Measurements from ENCODE around the gene PRRC2B. TPM values are rescaled to one million over a fixed set of nuclear protein-coding genes. Genes with fewer than 3 reads are reported as not detected.
"Not testable (repeated sequence)": the region's sequence is repeated elsewhere in the genome, so short reads cannot be mapped to it uniquely, and the experiment has no call there.

Gene PRRC2B
- total RNA-seq, 1 donor from 2014 or later, result 124 TPM

DNA sequence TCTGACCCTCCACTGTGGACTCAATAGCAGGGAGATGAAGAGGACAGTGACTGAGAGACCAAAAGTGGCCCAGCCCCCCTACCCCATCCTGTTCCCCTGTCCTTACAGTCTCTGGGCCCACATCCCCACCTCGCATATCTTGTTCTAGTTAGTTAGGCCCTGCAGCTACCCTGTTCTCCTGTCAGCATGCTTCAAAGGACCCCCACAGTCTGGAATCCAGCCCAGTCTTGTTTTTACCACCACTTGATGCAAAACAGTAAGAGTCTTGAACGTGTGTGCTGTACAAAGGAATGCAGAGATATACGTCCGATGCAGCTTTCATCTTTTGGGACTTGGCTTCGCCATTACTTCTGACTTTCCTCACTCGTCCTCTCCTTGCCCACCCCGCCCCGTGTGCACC is 96.6 kb downstream of the PRRC2B start:
- intact Hi-C loops (cut with DNase I), result no loop called here
- ATAC-seq (ENCODE audit: poor library complexity) (no peak), DNase-seq (no peak)

DNA sequence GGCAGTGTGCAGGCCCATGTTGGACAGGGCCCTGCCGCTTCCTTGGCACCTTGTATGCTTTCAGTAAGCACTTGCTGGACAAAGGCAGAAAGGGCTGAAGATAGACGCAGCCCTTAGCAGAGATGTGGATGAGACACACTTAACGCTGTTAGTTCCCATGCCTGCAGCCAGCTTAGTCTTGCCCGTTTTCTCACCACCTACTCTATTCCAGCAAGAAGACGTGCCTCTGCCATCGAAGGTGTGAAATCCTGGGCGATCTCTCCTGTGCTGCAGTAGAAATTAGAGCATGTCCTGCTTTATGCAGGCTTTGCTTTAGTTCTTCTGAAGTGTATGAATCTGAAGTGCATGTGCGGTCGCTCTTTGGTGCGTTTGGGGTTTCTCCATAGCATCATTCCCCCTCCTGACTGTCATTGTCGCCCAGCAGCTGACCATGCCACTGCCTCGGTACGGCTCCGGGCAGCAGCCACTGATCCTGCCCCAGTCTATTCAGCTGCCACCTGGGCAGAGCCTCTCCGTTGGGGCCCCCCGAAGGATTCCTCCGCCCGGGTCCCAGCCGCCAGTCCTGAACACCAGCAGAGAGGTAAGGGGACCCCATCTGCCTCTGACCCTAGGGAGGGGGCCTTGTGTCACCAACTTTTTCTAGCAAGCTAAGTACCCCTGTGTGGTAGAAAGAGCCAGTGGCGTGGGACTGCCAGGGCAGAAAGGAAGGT is 97.3 kb downstream of the PRRC2B start:
- DNase-seq, result no peak
- intact Hi-C loops (cut with DNase I), result no loop called here
- no peak for ATAC-seq (ENCODE audit: poor library complexity)

DNA sequence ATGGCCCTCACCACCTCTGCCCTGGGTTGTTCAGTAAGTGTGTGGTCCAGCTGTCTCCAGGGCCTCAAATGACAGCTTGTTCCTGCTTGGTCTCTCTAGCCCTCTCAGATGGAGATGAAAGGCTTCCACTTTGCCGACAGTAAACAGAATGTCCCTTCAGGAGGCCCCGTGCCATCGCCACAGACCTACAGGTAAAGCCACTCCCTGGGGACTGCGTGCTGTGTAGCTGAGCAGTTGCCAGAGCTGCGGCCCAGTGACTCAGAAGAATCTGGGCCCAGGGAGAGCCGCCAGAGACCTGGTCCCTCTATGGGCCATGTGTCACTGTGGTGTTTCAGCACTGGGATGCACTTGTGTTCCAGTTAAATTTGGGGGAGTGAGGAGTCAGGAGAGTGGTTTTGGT is 98.2 kb downstream of the PRRC2B start:
- intact Hi-C loops (cut with DNase I), result no loop called here
- ATAC-seq (ENCODE audit: poor library complexity), result no peak
- no peak for DNase-seq

DNA sequence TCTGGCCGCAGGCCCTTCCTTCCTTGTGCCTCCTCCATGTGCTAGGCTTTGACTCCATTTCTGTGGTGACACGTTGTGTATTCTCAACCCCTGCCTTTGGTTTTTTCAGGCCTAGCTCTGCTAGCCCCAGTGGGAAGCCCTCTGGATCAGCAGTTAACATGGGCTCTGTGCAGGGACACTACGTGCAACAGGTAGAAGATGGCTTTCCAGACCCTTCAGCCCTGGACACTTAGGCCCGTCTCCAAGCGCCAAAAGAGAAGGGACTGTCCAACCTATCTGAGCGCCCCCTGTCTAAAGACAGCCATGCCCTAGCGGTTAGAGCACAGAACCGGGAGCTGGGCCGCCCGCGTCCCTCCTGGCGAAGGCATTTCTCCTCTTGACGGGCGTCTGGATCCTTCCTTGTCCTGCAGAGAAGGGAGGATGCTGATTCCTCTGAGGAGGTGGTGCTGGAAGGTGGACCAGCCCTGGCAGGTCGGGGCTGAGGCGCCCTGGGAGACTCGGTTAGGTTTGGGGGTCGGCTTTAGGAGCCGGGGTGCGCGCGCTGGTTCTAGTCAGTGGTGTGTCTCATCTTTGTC is 100.5 kb downstream of the PRRC2B start:
- DNase-seq, result no peak
- intact Hi-C loops (cut with DNase I), result no loop called here
- no peak for ATAC-seq (ENCODE audit: poor library complexity)

DNA sequence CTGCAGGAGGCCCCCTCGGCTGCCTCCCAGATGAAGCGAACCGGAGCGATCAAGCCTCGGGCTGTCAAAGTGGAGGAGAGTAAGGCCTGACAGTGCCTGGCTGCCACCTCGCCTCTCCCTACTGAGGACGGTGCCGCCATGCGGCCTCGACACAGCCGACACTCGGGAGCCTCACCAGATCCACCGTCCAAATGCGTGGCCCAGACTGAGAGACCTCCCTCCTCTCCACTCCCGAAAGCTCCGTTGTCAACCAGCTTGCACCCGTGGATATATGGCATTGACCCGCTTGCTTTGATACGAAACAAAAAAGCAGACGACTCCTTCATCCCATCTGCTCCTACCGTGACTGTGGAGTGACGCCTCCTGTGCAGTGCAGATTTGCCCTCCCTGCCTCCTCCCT is 101.9 kb downstream of the PRRC2B start:
- ATAC-seq (ENCODE audit: poor library complexity) (no peak), DNase-seq (no peak)
- intact Hi-C loops (cut with DNase I), result no loop called here

DNA sequence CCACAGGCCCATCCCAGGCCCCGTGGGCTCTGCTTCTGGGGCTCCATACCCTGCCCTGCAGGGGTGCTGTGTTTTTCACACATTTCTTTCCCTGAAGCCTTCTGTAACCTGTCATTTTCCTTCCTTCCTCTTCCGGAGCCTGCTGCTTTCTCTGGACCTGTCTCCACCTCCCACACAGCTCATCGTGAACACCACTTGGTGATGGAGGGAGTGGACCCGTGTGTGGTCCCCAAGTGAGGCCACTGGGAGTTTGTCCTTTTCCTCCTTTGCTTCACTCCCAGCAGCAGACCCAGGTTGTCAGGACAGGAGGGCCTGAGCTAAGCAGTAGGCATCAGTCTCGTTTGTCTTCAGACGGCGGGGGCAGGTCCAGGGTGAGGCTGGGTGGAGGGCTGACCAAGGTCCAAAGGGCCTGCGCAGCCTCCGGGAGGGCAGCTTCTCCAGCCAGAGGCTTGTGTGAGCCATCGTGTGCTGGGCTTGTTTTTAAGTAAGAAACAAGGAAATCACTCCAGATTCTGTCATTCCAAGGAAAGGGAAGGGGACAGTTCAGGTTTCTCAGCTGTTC is 103.0 kb downstream of the PRRC2B start:
- intact Hi-C loops (cut with DNase I), result no loop called here
- ATAC-seq (ENCODE audit: poor library complexity) (no peak), DNase-seq (no peak)

DNA sequence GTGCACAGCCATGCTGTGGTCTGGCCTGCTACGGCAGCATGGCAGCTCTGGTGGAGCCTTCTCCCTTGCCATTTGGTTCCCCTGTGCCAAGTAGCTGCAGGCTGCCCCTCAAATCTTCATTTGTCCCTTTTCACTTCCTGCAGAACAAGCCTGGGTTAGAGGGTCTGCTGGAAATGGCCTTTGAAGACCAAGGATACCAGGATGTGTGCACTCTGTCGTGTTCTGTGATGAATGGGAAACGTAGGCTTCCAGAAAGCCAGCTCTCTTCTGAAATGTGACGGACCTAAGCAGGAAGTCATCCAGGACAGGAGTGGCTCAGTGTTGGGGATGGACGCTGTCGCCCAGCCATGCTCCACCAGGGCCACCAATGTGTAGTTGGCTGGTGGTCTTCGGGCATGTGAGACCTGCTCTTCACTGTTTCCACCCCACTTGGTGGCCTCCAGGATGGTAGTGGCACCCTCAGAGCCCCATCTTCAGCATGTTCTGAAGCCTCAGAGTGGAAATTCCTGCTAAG is 105.4 kb downstream of the PRRC2B start:
- ATAC-seq (ENCODE audit: poor library complexity) (no peak), DNase-seq (no peak)
- intact Hi-C loops (cut with DNase I), result no loop called here

DNA sequence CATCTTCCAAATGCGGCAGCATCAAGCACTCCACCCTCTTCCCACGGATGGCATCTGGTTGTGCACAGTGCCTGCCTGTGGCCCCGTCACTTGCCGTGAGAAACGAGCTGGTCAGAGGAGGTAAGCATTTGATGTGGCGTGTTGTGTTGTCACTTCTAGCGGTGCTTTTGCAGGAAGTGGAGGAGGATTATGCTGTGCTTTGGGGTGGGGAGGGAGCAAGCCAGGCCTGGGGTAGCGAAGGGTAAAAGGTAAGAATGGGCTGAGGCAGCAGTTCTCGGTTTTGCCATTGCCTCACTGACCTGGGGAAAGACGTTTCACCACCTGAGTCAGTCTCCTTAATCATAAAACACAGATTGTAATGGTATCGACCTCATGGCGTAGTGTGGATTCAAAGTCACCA is 106.5 kb downstream of the PRRC2B start:
- intact Hi-C loops (cut with DNase I), result no loop called here
- DNase-seq, result no peak
- no peak for ATAC-seq (ENCODE audit: poor library complexity)

DNA sequence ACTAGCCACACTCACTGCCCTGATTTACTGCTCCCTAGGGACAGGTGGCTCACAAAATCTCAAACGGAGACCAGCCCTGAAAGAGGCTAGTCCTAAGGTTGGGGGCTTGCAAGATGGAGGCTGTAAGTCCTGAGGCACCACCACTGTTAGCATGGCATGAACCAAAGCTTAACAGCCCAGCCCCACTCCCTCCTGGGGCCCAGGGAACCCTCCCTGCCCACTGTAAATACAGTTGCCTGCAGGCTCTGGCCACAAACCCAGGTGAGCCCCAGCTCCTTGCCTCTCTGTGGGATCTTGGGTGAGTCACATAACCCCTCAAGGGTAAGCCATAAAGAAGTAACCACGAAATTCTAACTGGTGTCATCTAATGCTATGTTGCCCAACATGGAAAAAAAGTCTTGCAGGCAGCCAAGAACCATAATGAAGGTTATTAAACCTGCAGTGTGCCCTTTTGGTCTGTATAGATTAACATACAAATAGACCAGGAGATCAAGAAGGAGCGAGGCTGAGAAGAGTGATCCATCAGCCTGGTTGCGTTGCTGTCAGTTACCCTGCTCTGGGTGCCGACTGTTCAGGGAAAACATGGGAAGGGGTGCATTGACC is 107.2 kb downstream of the PRRC2B start:
- ATAC-seq (ENCODE audit: poor library complexity), result no peak

DNA sequence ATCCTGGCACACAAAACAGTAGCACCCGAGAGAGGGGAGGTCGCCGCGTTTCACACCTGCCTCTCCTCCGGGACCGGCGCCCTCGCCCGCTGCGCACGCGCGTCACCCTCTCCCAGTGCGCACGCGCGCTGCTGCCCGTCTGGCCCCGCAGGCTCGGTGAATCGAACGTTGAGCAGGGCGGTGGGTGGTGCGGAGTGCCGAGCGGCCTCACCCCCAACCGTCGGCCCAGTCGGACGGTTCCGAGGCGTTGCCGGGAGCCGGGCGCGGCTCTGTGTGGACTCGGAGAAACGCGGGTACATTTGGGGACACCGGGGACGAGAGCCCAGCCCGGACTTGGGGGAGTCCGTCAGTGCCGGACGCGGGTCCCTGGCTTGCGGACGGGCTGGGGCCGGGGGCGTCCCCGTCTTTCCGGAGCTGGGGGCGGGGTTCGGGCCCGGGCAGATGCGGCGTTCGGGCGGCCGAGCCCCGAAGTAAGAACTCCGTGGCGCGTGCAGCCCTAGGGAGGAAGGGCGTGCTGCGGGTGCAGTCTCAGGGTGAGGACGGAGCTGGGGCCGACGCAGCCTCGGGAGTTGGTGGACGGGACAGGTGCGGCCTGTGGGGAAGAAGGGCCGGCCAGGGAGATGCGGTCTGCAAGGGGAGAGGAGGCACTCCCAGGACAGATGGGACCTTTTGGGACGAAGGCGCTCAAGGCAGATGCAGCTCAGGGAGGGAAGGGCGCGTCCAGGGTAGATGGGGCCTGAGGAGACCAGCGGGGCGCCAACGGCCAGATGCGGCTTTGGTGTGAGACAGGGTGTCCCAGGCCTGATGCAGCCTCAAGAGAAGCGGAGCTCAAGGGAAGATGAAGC is 109.1 kb downstream of the PRRC2B start, which contains the start of gene POMT1:
TSS of gene POMT1 (plus strand) at position 138 of the 845 bp plus-strand sequence. CDS start 1,301 bp downstream, outside the sequence.
- DNase-seq (peak; percentile 93), ATAC-seq (ENCODE audit: poor library complexity) (peak; percentile 97)
- intact Hi-C loops (cut with DNase I), result no loop called here

More for the DNA sequence above, 107.2 kb downstream of the PRRC2B start:
- no peak for DNase-seq
- intact Hi-C loops (cut with DNase I), result no loop called here

DNA sequence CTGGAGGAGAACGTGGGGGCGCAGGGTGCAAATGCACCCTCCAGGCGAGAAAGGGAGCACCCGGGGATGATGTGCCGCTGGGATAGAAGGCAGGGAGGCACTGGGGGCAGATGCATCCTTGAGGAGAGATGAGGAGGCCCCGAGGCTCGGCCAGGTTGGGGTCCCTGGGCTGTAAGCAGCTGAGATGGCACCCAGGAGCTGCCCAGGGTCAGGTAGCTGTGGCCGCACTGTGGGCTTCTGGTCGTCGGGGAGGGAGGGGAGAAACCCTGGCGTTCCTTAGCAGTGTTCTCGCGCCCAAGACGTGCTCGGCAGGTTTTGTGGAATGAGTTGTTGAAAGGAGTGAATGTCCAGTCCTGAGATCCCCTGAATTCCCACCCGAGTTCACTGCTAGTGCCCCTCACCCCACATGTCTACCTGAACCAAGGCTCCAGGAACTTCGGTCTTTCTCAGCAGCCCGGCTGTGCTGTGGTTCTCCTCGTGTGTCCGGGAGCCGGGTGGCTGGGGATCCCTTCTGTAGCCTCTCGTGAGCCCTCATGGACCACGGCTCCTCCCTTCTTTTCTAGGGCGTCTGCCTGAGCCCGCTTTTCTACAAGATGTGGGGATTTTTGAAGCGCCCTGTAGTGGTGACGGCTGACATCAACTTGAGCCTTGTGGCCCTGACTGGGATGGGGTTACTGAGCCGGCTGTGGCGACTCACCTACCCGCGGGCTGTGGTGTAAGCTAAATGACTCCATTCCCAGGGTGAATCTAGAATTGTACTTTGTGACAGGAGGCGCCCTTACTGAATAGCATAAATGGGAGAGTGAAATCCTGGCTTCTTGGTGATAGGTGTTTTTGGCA is 110.0 kb downstream of the PRRC2B start:
- intact Hi-C loops (cut with DNase I), result no loop called here
- DNase-seq, result no peak
- no peak for ATAC-seq (ENCODE audit: poor library complexity)

DNA sequence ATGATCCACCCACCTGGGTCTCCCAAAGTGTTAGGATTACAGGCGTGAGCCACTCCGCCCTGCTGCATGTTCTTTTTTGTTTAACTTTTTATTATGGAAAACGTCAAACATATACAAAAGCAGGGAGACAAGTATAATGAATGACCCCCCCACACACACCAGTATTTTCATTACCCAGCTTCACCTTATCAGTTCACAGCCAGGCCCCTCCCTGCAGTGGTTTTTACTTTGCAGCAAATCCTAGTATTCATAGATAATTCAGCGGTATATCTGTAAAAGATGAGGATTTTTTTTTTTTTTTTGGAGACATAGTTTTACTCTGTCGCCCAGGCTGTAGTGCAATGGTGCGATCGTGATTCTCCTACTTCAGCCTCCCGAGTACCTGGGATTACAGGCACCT is 111.1 kb downstream of the PRRC2B start:
- intact Hi-C loops (cut with DNase I), result no loop called here
- DNase-seq, result no peak

DNA sequence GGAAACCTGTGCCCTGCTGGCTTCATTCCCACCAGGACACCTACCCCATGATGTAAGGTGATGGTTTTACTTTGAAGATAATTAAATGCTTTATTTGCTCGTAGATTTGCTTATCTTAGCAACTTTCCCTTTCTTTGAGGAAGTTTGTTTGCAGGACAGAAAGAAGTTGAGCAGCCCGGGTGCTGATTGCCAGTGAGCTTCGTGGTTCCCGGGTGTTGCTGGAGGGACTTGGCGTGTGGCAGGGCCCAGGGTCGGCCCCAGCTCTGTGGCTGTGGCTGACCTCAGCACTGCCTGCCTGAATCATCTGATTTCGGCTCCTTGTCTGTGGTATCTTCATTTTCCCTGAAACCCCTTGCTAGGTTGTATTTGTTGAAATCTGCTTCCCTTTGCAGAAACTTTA is 117.5 kb downstream of the PRRC2B start:
- ATAC-seq (ENCODE audit: poor library complexity) (no peak), DNase-seq (no peak)
- intact Hi-C loops (cut with DNase I), result no loop called here

More for the DNA sequence above, 111.1 kb downstream of the PRRC2B start:
- ATAC-seq (ENCODE audit: poor library complexity), result no peak

DNA sequence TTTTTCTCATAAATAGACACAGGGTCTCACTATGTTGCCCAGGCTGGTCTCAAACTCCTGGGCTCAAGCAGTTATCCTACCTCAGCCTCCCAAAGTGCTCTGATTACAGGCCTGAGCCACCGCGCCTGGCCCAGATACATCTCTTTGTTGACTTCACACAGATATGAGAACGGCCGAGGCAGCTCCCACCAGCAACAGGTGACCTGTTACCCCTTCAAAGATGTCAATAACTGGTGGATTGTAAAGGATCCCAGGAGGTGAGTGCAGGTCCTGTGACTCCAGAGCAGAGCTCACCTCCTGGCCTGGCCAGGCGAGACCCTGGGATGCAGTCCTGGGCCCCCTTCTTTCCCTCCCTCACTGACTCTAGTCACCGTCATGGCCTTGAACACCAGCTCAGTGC is 118.0 kb downstream of the PRRC2B start:
- ATAC-seq (ENCODE audit: poor library complexity), result no peak
- intact Hi-C loops (cut with DNase I), result no loop called here

DNA sequence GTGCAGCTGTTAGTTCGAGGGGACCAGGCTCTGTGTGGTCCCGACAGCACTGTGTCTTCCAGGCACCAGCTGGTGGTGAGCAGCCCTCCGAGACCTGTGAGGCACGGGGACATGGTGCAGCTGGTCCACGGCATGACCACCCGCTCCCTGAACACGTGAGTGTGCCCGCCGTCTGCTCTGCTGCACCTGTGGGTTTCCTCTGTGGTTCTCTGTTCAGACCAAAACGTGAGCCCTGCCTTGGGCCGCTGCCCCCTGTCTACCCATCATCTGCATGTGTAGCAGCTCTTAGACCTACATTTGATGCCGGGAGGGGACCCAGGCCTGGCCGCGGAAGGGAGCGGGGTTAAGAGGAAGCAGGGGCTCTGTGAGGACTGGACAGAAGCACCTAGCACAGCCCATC is 119.3 kb downstream of the PRRC2B start:
- ATAC-seq (ENCODE audit: poor library complexity), result no peak
- no peak for DNase-seq
- intact Hi-C loops (cut with DNase I), result no loop called here

More for the DNA sequence above, 118.0 kb downstream of the PRRC2B start:
- DNase-seq, result no peak

DNA sequence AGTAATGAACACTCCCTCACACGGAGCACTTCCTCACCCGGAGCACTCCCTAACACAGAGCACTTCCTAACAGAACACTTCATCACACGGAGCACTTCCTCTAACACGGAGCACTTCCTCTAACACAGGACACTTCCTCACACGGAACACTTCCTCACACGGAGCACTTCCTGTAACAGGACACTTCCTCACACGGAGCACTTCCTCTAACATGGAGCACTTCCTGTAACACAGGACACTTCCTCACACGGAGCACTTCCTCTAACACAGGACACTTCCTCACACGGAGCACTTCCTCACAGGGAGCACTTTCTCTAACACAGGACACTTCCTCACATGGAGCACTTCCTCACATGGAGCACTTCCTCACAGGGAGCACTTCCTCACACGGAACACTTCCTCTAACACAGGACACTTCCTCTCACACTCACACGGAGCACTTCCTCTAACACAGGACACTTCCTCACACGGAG is 121.7 kb downstream of the PRRC2B start:
- intact Hi-C loops (cut with DNase I); DNase-seq; ATAC-seq (ENCODE audit: poor library complexity): not testable (repeated sequence)

DNA sequence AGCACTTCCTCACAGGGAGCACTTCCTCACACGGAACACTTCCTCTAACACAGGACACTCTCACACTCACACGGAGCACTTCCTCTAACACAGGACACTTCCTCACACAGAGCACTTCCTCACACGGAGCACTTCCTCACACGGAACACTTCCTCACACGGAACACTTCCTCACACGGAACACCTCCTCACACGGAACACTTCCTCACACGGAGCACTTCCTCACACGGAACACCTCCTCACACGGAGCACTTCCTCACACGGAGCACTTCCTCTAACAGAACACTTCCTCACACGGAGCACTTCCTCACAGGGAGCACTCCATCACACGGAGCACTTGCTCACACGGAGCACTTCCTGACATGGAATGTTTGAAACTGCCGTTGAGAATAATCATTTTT is 122.2 kb downstream of the PRRC2B start:
- no peak for DNase-seq
- intact Hi-C loops (cut with DNase I), result no loop called here
- ATAC-seq (ENCODE audit: poor library complexity), result no peak

DNA sequence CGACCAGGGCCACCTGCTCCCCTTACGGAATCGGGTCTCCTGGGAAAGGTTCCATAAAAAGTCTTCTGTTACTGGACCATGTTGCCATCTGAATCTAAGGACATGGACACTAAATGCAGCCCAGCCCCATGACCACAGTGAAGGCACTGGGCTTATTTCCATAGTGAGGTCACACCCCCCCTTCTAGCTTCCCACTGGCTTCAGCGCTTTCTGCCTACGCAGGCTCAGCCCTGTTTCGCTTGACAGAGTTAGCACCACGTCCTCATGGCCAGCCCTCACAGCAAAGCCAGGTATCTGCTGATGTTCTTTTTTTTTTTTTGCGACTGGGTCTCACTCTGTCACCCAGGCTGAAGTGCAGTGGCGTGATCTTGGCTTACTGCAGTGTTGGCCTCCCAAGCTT is 123.0 kb downstream of the PRRC2B start:
- DNase-seq, result no peak
- intact Hi-C loops (cut with DNase I), result no loop called here
- ATAC-seq (ENCODE audit: poor library complexity), result peak; percentile 68

Data from Right ventricle myocardium superior (tissue), 1 donor.